ENCODE measurements around the gene SH3RF3.

DNA sequence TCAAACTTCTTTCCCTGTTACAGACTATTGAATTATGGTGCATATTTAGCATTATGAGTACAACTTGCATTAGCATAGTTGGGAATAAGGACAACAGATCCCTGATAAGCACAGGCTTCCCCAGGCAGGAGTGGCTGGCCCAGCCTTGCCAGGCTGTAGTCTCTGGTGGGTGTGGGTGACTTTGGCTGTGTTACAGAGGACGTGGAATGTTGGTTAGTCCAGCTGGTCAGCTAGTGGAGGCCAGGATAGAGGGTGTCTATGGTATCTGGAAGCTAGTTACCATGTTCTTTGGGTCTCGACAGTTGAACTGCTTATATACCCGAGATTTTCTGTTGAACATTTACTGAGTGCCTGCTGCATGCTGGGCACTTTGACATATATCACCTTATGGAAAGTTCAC lies 4.7 kb downstream of the SH3RF3 start:
- TF ChIP-seq, protein P1, sequence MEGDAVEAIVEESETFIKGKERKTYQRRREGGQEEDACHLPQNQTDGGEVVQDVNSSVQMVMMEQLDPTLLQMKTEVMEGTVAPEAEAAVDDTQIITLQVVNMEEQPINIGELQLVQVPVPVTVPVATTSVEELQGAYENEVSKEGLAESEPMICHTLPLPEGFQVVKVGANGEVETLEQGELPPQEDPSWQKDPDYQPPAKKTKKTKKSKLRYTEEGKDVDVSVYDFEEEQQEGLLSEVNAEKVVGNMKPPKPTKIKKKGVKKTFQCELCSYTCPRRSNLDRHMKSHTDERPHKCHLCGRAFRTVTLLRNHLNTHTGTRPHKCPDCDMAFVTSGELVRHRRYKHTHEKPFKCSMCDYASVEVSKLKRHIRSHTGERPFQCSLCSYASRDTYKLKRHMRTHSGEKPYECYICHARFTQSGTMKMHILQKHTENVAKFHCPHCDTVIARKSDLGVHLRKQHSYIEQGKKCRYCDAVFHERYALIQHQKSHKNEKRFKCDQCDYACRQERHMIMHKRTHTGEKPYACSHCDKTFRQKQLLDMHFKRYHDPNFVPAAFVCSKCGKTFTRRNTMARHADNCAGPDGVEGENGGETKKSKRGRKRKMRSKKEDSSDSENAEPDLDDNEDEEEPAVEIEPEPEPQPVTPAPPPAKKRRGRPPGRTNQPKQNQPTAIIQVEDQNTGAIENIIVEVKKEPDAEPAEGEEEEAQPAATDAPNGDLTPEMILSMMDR (IDR thresholded peaks at IDR 0.05) = no peak
- TF ChIP-seq POLR2AphosphoS5 (IDR thresholded peaks at IDR 0.05) (no peak), EP300 (IDR thresholded peaks at IDR 0.05) (no peak)

Measured in upper lobe of left lung (tissue), 4 donors.